Occipital lobe (tissue), 2 donors: ENCODE data around the gene HIVEP1. TPM values are rescaled to one million over a fixed set of nuclear protein-coding genes. Genes with fewer than 3 reads are reported as not detected.
"Not testable (repeated sequence)": the region's sequence is repeated elsewhere in the genome, so short reads cannot be mapped to it uniquely, and the experiment has no call there.

Experiments used
- DNase-seq: peaks from one replicate; lab custom pipeline; 2025; lab: John Stamatoyannopoulos, UW
- total RNA-seq: library from RNA; depleted of rRNA; stranded (reverse); fragments of >200 nt; gene quantifications from one replicate; pipeline ENCODE4 v1.2.3, GENCODE V29; 2014

Gene HIVEP1
- total RNA-seq, 1 donor from 2014 or later, result 22.0 TPM

- DNase-seq, result no peak
Observed at GRCh38 chr6:12083302-12083701, 71.2 kb downstream of the HIVEP1 start.

- DNase-seq, result no peak
Observed at GRCh38 chr6:12083763-12084162, 71.7 kb downstream of the HIVEP1 start.

- no peak for DNase-seq
Observed at GRCh38 chr6:12084681-12085080, 72.6 kb downstream of the HIVEP1 start.

GRCh38 chr6:12088531-12088930 lies 76.4 kb downstream of the HIVEP1 start:
- no peak for DNase-seq

GRCh38 chr6:12090714-12091113 lies 78.6 kb downstream of the HIVEP1 start:
- DNase-seq, result no peak

- no peak for DNase-seq
Observed at GRCh38 chr6:12092762-12093161, 80.7 kb downstream of the HIVEP1 start.

GRCh38 chr6:12094689-12095088 lies 82.6 kb downstream of the HIVEP1 start:
- DNase-seq, result no peak

- DNase-seq, result no peak
Observed at GRCh38 chr6:12096342-12096741, 84.2 kb downstream of the HIVEP1 start.

GRCh38 chr6:12097791-12098190 lies 85.7 kb downstream of the HIVEP1 start:
- no peak for DNase-seq

GRCh38 chr6:12099623-12100338 lies 87.7 kb downstream of the HIVEP1 start:
- no peak for DNase-seq

GRCh38 chr6:12101048-12101447 lies 88.9 kb downstream of the HIVEP1 start:
- DNase-seq, result no peak

- no peak for DNase-seq
Observed at GRCh38 chr6:12101653-12102312, 89.7 kb downstream of the HIVEP1 start.

- DNase-seq, result no peak
Observed at GRCh38 chr6:12102350-12102749, 90.2 kb downstream of the HIVEP1 start.

GRCh38 chr6:12103158-12103557 lies 91.0 kb downstream of the HIVEP1 start:
- no peak for DNase-seq

GRCh38 chr6:12105271-12105670 lies 93.2 kb downstream of the HIVEP1 start:
- DNase-seq, result no peak

GRCh38 chr6:12108376-12108775 lies 96.3 kb downstream of the HIVEP1 start:
- not testable (repeated sequence) for DNase-seq

- no peak for DNase-seq
Observed at GRCh38 chr6:12110523-12111362, 98.6 kb downstream of the HIVEP1 start.

- no peak for DNase-seq
Observed at GRCh38 chr6:12111363-12111670, 99.2 kb downstream of the HIVEP1 start.

GRCh38 chr6:12112540-12113189 lies 100.6 kb downstream of the HIVEP1 start:
- no peak for DNase-seq

- DNase-seq, result no peak
Observed at GRCh38 chr6:12113190-12113577, 101.1 kb downstream of the HIVEP1 start.

- DNase-seq, result no peak
Observed at GRCh38 chr6:12114055-12114503, 102.0 kb downstream of the HIVEP1 start.

GRCh38 chr6:12115001-12115400 lies 102.9 kb downstream of the HIVEP1 start:
- DNase-seq, result no peak
